ENCODE measurements around the gene UBAC1.
A peak's percentile ranks its signal among the peaks of the same experiment; 100 is the strongest.
"Not testable (repeated sequence)": the region's sequence is repeated elsewhere in the genome, so short reads cannot be mapped to it uniquely, and the experiment has no call there.

UBAC1 gene

GRCh38 chr9:135923508-135923907 is 37.7 kb downstream of the UBAC1 start:
- DNase-seq (ENCODE audit: low read depth in 2 of 2, low spot score in 1 of 2): no peak

DNA sequence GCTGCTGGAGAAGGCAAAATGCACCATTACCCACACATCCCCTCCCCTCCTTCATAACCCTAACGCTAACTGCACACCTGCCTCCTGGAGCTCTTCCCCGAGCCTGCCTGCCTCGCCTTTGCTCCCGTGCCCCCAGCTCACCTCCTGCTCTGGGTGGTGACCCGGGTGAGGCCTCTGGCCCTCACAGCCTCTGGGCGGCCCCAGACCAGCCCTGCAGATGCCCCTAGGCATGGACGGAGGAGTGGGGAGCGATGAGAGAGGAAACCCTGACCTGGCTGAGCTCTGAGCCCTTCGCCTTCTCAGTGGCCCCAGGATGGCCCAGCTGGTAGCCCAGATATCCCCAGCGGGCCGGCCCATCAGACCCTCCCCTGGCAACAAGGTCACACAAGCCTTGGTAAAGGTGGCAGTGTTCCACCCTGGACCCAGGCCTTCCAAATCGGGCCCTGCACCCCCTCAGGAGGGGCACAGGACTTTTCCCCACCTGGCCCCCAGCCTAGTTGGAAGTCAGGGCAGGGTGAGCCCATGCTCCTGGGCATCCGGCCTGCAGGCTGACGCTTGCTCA is 39.3 kb downstream of the UBAC1 start:
- no peak for DNase-seq (ENCODE audit: low read depth in 2 of 2, low spot score in 1 of 2)

- DNase-seq (ENCODE audit: low read depth in 2 of 2, low spot score in 1 of 2): no peak
Measured at GRCh38 chr9:135920973-135921585, 40.1 kb downstream of the UBAC1 start.

GRCh38 chr9:135920256-135920930 is 40.8 kb downstream of the UBAC1 start:
- no peak for DNase-seq (ENCODE audit: low read depth in 2 of 2, low spot score in 1 of 2)

DNA sequence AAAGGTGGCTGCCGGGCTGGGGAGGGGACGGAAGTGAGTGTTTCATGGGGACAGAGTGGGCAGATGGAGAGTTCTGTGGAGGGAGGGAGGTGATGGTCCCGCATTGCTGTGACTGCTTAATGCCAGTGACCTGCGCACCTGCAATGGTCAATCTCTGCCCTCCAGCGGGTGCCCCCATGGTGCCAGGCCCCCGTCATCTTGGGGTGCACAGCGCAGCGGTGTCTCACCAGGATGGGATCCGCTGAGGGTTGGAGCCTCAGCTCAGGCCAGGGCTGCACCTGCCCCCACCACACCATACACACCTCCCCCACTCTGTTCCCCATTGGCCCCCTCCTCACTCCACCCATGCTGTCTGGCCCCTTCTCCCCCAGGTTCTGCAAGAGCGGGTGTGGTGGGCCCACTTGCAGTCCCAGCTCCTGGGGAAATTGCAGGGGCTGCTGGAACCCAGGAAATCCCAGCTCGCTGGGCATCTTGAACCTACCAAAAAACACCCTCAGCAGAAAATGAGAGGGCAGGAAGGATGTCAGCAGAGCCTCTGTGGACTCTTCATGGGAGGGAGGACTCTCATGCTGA is 41.8 kb downstream of the UBAC1 start:
- no peak for DNase-seq (ENCODE audit: low read depth in 2 of 2, low spot score in 1 of 2)

GRCh38 chr9:135916227-135916626 is 44.9 kb downstream of the UBAC1 start:
- not testable (repeated sequence) for DNase-seq (ENCODE audit: low read depth in 2 of 2, low spot score in 1 of 2)

GRCh38 chr9:135914921-135915320 is 46.3 kb downstream of the UBAC1 start:
- DNase-seq (ENCODE audit: low read depth in 2 of 2, low spot score in 1 of 2): no peak

DNA sequence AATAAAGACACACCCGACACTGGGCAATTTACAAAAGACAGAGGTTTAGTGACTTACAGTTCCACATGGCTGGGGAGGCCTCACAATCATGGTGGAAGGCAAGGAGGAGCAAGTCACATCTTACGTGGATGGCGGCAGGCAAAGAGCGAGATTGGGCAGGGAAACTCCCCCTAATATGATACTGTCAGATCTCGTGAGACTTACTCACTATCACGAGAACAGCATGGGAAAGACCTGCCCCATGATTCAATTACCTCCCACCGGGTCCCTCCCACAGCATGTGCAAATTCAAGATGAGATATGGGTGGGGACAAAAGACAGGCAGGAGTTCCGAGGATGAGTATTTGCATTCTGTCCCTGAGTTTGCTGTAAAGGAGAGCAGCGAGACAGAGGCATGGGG is 49.9 kb downstream of the UBAC1 start:
- not testable (repeated sequence) for DNase-seq (ENCODE audit: low read depth in 2 of 2, low spot score in 1 of 2)

- DNase-seq (ENCODE audit: low read depth in 2 of 2, low spot score in 1 of 2): no peak
Measured at GRCh38 chr9:135910757-135911156, 50.4 kb downstream of the UBAC1 start.

DNA sequence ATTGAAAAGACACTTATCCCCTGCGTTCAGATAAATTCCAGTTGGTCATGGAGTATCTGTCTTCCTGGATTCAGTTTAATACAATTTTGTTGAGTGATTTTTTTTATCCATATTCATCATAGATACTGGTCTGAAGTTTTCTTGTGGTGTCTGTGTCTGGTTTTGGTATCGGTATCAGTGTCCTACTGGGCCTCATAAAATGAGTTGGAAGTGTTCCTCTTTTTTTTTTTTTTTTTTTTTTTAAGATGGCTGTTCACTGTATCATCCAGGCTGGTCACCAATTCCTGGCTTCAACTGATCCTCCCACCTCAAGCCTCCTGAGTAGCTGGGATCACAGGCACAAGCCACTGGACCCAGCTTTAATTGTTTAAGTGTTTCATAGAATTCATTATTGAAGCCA is 51.0 kb downstream of the UBAC1 start:
- no peak for DNase-seq (ENCODE audit: low read depth in 2 of 2, low spot score in 1 of 2)

GRCh38 chr9:135909371-135909770 is 51.8 kb downstream of the UBAC1 start:
- DNase-seq (ENCODE audit: low read depth in 2 of 2, low spot score in 1 of 2): no peak

DNA sequence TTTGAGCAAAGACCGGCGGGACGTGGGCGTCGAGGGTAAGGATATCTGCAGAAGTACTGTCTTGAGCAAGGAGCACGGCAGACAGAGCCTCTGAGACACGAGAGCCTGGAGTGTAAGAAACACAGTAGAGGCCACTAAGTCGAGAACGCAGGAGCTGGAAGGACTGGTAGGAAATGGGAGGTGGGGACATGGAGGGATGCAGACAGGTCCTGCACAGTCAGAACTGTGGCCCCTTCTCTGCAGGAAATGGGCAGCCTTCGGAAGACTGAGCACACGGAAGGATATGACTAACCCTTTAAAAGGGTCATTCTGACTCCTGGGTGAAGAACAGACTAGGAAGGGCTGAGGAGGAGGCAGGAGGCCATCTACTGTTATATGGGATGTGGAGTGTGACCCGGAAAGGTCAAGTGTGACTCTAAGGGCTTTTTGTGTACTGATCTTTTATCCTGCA is 52.4 kb downstream of the UBAC1 start:
- DNase-seq (ENCODE audit: low read depth in 2 of 2, low spot score in 1 of 2): no peak

DNA sequence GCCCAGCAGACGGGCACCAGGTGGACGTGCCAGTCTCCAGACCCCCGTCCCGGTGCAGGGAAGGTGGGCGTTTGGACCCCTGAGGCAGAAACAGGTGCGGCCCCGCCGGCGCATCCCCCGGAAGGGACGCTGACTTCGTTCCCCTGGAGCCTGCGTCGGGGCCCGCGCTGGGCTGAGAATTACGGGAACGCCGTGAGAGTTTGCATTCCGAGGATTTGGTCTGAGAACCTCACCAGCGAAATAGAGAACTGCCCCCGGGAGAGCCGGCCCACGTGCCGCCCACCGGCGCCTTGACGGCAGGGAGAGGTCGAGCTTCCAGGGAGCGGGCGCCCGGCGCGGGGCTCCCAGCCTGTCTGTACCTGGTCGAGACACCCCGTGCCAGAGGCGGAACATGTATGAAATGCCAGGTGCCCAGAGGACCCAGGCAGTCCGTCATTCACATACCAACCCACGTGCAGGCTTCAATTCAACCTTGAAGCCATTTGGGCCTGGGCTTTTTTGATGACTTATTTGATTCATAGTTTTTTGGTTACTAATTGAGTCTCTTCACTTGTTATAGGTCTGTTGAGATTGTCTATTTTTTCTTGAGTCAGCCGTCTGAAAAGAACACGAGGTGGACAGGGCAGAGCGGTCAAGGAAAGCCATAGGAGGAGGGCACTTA is 53.0 kb downstream of the UBAC1 start:
- no peak for DNase-seq (ENCODE audit: low read depth in 2 of 2, low spot score in 1 of 2)

DNA sequence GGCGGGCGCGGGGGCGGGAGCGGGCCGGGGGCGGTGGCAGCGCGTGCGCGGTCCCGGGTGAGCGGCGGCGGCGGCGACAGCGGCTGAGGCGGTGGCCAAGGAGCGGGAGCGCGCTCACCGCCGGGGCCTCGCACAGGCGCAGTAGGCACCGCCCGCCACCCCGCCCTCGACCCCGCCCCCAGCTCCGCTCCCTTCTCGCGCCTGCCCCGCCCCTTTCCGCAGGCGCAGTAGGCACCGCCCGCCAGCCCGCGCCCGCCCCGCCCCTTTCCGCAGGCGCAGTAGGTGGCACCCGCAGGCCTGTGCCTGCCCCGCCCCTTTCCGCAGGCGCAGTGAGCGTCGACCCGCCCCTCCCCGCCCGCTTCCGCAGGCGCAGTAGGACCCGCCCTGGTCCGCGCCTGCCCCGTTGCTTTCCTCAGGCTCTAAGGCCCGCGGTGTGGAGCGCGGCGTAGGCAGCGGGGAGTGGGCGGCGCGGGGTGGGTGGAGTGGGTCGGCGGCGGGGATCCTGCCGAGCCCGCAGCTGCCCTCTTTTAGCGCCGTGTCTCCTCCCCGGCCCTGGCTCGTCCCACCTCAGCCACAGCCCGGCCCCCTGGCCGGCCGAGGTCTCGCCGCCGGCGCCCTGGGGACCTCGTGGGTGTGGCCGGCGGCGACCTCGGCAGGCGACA is 53.6 kb downstream of the UBAC1 start, which contains the start of gene CAMSAP1:
Gene CAMSAP1, minus strand, starts transcription at position 116 of the 662 bp plus-strand sequence. CDS start 387 bp downstream, outside the sequence.
- peak; percentile 82 to 86 for DNase-seq (ENCODE audit: low read depth in 2 of 2, low spot score in 1 of 2)

DNA sequence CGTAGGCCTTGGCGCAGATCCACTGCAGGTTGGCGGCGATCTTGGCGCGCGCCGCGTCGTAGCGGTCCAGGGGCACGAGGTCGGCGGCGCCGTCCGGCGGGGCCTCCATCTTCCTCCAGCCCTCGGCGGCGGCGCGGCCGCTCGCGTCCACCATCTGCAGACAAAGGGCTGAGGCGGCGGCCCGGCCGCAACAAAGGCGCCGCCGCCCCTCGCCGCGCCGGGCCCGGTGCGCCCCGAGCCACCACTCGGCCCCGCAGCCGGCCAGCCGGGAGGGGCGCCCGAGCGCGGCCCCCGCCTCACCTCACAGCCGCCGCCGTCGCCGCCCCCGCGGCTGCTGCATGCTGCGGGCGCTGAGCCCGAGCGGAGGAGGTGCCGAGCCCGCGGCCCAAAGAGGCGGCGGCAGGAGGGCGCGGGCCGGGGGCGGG is 54.2 kb downstream of the UBAC1 start:
- DNase-seq (ENCODE audit: low read depth in 2 of 2, low spot score in 1 of 2): no peak

DNA sequence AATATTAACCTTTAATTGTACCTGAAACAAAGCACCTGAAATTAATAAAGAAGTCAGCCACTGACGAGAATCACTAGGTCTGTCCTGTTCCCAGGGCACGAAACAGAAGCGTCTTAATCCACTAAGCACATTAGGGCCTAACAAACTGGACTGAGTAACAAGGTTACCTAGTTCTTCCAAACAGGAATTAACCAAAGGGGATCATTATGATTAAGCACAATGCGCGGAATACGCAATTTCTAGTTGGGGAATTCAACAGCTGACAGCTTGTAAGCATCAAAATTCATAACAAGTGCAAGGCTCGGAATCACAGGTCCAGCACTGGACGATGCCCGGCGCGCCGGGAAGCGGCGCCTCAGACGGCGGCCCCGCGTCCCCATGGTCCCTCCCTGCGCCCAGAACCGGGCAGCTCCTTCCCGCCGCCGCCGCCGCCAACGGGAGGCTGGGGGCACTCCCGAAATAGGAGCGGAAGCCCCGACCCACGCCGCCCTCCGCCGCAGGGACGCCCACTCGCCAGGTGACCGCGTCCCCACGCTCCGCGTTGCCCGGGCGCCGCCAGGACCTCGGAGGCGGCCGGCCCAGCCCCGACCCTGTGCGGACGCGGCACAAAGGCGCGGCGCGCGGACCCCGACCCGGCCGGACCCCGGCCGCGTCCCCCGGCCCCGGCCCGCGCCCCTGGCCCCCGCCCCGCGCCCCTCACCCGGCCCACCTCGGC is 54.7 kb downstream of the UBAC1 start:
- no peak for DNase-seq (ENCODE audit: low read depth in 2 of 2, low spot score in 1 of 2)

- DNase-seq (ENCODE audit: low read depth in 2 of 2, low spot score in 1 of 2): peak; percentile 38 to 42
Measured at GRCh38 chr9:135905380-135906258, 55.6 kb downstream of the UBAC1 start.

DNA sequence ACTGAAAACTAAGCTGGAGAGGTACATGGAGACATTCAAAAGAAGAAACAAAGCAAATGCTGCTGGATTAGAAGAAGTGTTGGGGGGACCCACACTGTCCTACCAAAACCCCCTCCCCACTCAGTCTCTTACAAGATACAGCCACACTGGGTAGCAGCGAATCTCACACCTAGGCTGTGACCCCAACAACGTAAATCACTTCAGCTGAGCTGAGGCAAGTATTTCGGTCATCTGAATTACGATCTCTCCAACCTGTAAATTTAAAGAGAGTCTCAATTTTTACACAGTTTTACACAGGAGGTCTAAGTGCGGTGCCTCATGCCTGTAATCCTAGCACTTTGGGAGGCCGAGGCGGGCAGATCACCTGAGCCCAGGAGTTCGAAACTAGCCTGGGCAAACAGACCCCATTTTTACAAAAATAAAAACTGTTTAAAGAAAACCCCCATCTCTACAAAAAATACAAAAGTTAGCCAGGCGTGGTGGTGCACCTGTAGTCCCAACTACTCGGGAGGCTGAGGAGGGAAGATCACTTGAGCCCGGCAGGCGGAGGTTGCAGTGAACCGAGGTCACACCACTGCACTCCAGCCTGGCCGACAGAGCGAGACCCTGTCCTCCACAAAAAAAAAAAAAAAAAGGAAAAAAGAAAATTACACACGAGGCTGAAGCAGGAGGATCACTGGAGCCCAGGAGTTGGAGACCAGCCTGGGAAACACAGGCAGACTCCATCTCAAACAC is 57.2 kb downstream of the UBAC1 start:
- no peak for DNase-seq (ENCODE audit: low read depth in 2 of 2, low spot score in 1 of 2)

DNA sequence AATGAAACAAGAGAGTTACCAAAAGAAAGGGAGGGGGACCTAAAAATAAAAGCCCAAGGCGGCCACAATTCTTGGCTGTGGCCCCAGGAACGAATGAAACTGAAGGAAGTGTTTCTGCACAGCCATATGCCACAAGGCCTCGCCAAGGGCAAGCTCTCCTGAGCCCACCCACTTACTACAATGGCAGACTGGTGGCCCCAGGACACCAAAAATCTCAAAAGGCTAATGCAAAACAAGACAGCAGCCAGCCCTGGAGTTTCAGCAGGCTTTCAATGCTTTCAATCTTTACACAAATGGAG is 57.9 kb downstream of the UBAC1 start:
- DNase-seq (ENCODE audit: low read depth in 2 of 2, low spot score in 1 of 2): no peak
